A673 (cell line): ENCODE measurements around the gene SGMS2. TPM values are rescaled to one million over a fixed set of nuclear protein-coding genes. Genes with fewer than 3 reads are reported as not detected.

Source experiments
- BruUV-seq: library from RNA; stranded (reverse); fragments of 400-500 nt; replicated peaks from 2 replicates; lab custom pipeline; 2021; lab: Mats Ljungman, UMichigan
- CTCF ChIA-PET: fragments of 300-600 bp; sonication (Branson Sonifier 250); formaldehyde crosslinking; loops from one replicate; lab custom pipeline; 2022; ENCODE audit warnings: antibody characterized with exemption; lab: Charles Lee
- POLR2A ChIA-PET: fragments of 300-600 bp; sonication (Branson Sonifier 250); formaldehyde crosslinking; loops from one replicate; lab custom pipeline; 2022; ENCODE audit warnings: antibody characterized with exemption; ENCODE audit not compliant: low non-redundant PET; lab: Charles Lee
- DNase-seq: peaks from one replicate; pipeline ENCODE4 v3.0.0-alpha.2; 2015; ENCODE audit warnings: low spot score
- H3K27ac ChIP-seq: fragments of 200-600 bp; sonication (generic); 2 replicates; pipeline ENCODE4 v1.5.1; 2016; ENCODE audit warnings: mixed run types, low read depth, mild to moderate bottlenecking, mixed read lengths, antibody characterized with exemption, low read length; ENCODE audit not compliant: poor library complexity, severe bottlenecking
- H3K27me3 ChIP-seq: fragments of 200-600 bp; sonication (generic); replicated peaks from 2 replicates; pipeline ENCODE4 v1.6.1; 2017; ENCODE audit warnings: mixed run types, low read depth, mild to moderate bottlenecking, mixed read lengths, antibody characterized with exemption, low read length; ENCODE audit not compliant: insufficient read depth, poor library complexity
- H3K36me3 ChIP-seq: fragments of 200-600 bp; sonication (generic); 2 replicates; pipeline ENCODE4 v1.6.1; 2016; ENCODE audit warnings: mixed run types, mild to moderate bottlenecking, mixed read lengths, antibody characterized with exemption, low read length; ENCODE audit not compliant: insufficient read depth, poor library complexity, severe bottlenecking
- H3K4me1 ChIP-seq: fragments of 200-600 bp; sonication (generic); 2 replicates; pipeline ENCODE4 v1.6.1; 2017; ENCODE audit warnings: mixed run types, mild to moderate bottlenecking, mixed read lengths, antibody characterized with exemption, low read length; ENCODE audit not compliant: insufficient read depth, poor library complexity, severe bottlenecking
- H3K4me3 ChIP-seq: fragments of 200-600 bp; sonication (generic); 2 replicates; pipeline ENCODE4 v1.5.1; 2016; ENCODE audit warnings: low read depth, mixed run types, mild to moderate bottlenecking, mixed read lengths, low read length; ENCODE audit not compliant: poor library complexity, severe bottlenecking
- H3K9me3 ChIP-seq: fragments of 200-600 bp; sonication (generic); 2 replicates; pipeline ENCODE4 v1.6.1; 2016; ENCODE audit warnings: mixed run types, low read depth, mild to moderate bottlenecking, mixed read lengths, antibody characterized with exemption, low read length; ENCODE audit not compliant: poor library complexity, severe bottlenecking
- CTCF ChIP-seq: fragments of 300-800, 200-600 bp; sonication (generic); conservative IDR thresholded peaks from 2 replicates; pipeline ENCODE4 v1.5.1; 2017; ENCODE audit warnings: low read depth, mild to moderate bottlenecking, antibody characterized with exemption, low read length, moderate library complexity, mixed read lengths
- EZH2 ChIP-seq: fragments of 200-600 bp; sonication (generic); IDR thresholded peaks from 2 replicates; pipeline ENCODE4 v1.6.1; 2017; ENCODE audit warnings: borderline replicate concordance, low read depth, mild to moderate bottlenecking, mixed read lengths, antibody characterized with exemption, low read length; ENCODE audit not compliant: poor library complexity, severe bottlenecking
- intact Hi-C: fragments of 100-400 bp; cut with micrococcal nuclease; formaldehyde crosslinking; loops from one replicate; pipeline ENCODE4 v1.10.0; 2022; ENCODE audit not compliant: unreplicated experiment
- total RNA-seq: library from RNA; stranded (reverse); gene quantifications from 2 replicates; pipeline ENCODE4 v1.2.3, GENCODE V29; 2021

Gene SGMS2
- total RNA-seq, 1 experiment from 2014 or later: 4.3 TPM

- no peak overlapping the region for H3K27ac ChIP-seq
- H3K4me3 ChIP-seq: no peak overlapping the region
- DNase-seq: no peak
- BruUV-seq: no TSS peak
- ChIA-PET POLR2A (no interaction called here), CTCF (no interaction called here)
- TF ChIP-seq EZH2: no peak
- TF ChIP-seq CTCF: no peak
- H3K4me1 ChIP-seq: no peaks in the 10 kb centered on the region
- no peaks in the 10 kb centered on the region for H3K27me3 ChIP-seq
- intact Hi-C loops: no loop called here
- H3K9me3 ChIP-seq: no peaks in the 10 kb centered on the region
- no peaks in the 10 kb centered on the region for H3K36me3 ChIP-seq
Measured at GRCh38 chr4:107838861-107839565, 14.3 kb downstream of the SGMS2 start.

- H3K36me3 ChIP-seq: no peaks in the 10 kb centered on the region
- H3K4me1 ChIP-seq: no peaks in the 10 kb centered on the region
- H3K9me3 ChIP-seq: no peaks in the 10 kb centered on the region
- ChIA-PET POLR2A (no interaction called here), CTCF (no interaction called here)
- TF ChIP-seq EZH2 (no peak), CTCF (no peak)
- no peak overlapping the region for H3K4me3 ChIP-seq
- H3K27me3 ChIP-seq: no peaks in the 10 kb centered on the region
- no peak overlapping the region for H3K27ac ChIP-seq
- intact Hi-C loops: no loop called here
- no TSS peak for BruUV-seq
- no peak for DNase-seq
Measured at GRCh38 chr4:107843391-107843790, 18.7 kb downstream of the SGMS2 start.

GRCh38 chr4:107845681-107846080 lies 20.9 kb downstream of the SGMS2 start:
- Histone ChIP-seq H3K4me3 (no peak overlapping the region), H3K27me3 (no peaks in the 10 kb centered on the region), H3K27ac (no peak overlapping the region), H3K4me1 (no peaks in the 10 kb centered on the region), H3K36me3 (no peaks in the 10 kb centered on the region), H3K9me3 (no peaks in the 10 kb centered on the region)
- POLR2A ChIA-PET: no interaction called here
- TF ChIP-seq CTCF: no peak
- no peak for TF ChIP-seq EZH2
- no TSS peak for BruUV-seq
- intact Hi-C loops: no loop called here
- CTCF ChIA-PET: interaction anchor here (0.6 kb wide), 1 partner anchor 699 kb away, joined by 3 read pairs; no protein-coding TSS in a partner anchor
- peak; percentile 11 for DNase-seq
